MM.1S (cell line): ENCODE measurements around the gene GPR82.

Experiments
- DNase-seq: peaks from one replicate; pipeline ENCODE4 v3.0.0-alpha.2; 2015
- H2AFZ ChIP-seq: fragments of 300-600 bp; sonication (generic); 2 replicates; pipeline ENCODE4 v1.6.0; 2016; ENCODE audit warnings: antibody characterized with exemption, low read length
- H3F3A ChIP-seq: fragments of 300-600 bp; sonication (generic); 2 replicates; pipeline ENCODE4 v1.6.1; 2016; ENCODE audit warnings: mild to moderate bottlenecking, antibody characterized with exemption, low read length, moderate library complexity, mixed read lengths; ENCODE audit not compliant: insufficient read depth
- H3K27ac ChIP-seq: fragments of 300-600 bp; sonication (generic); 2 replicates; pipeline ENCODE4 v1.5.1; 2016; ENCODE audit warnings: mild to moderate bottlenecking, low read length
- H3K27me3 ChIP-seq: fragments of 300-600 bp; sonication (generic); replicated peaks from 2 replicates; pipeline ENCODE4 v1.6.0; 2016; ENCODE audit warnings: low read length; ENCODE audit not compliant: insufficient read depth
- H3K36me3 ChIP-seq: fragments of 300-600 bp; sonication (generic); replicated peaks from 2 replicates; pipeline ENCODE4 v1.6.1; 2016; ENCODE audit warnings: mild to moderate bottlenecking, low read length, mixed read lengths; ENCODE audit not compliant: insufficient read depth
- H3K4me1 ChIP-seq: fragments of 300-600 bp; sonication (generic); 2 replicates; pipeline ENCODE4 v1.6.1; 2016; ENCODE audit warnings: low read length, mixed read lengths
- H3K4me2 ChIP-seq: fragments of 300-600 bp; sonication (generic); 2 replicates; pipeline ENCODE4 v1.6.0; 2016; ENCODE audit warnings: low read depth, low read length
- H3K4me3 ChIP-seq: fragments of 300-600 bp; sonication (generic); 2 replicates; pipeline ENCODE4 v1.5.1; 2016; ENCODE audit warnings: low read length, mixed read lengths
- H3K79me2 ChIP-seq: fragments of 300-600 bp; sonication (generic); 2 replicates; pipeline ENCODE4 v1.6.1; 2016; ENCODE audit warnings: mixed run types, low read length, mixed read lengths
- H3K9ac ChIP-seq: fragments of 300-600 bp; sonication (generic); 2 replicates; pipeline ENCODE4 v1.6.1; 2016; ENCODE audit warnings: low read length, mixed read lengths
- H3K9me2 ChIP-seq: fragments of 300-600 bp; sonication (generic); replicated peaks from 2 replicates; pipeline ENCODE4 v1.6.1; 2016; ENCODE audit warnings: mild to moderate bottlenecking, low read length, mixed read lengths; ENCODE audit not compliant: insufficient read depth
- H3K9me3 ChIP-seq: fragments of 300-600 bp; sonication (generic); replicated peaks from 2 replicates; pipeline ENCODE4 v1.6.1; 2016; ENCODE audit warnings: mild to moderate bottlenecking, low read length, mixed read lengths; ENCODE audit not compliant: insufficient read depth
- H4K20me1 ChIP-seq: fragments of 300-600 bp; sonication (generic); 2 replicates; pipeline ENCODE4 v1.6.1; 2016; ENCODE audit warnings: mild to moderate bottlenecking, low read length, moderate library complexity, mixed read lengths; ENCODE audit not compliant: insufficient read depth
- CTCF ChIP-seq: fragments of 300-600 bp; sonication (generic); IDR thresholded peaks from 2 replicates; pipeline ENCODE4 v1.5.1; 2016; ENCODE audit warnings: antibody characterized with exemption, low read length, mixed read lengths
- EZH2 ChIP-seq: fragments of 300-600 bp; sonication (generic); optimal IDR thresholded peaks from 2 replicates; pipeline ENCODE3; 2017; ENCODE audit warnings: low read depth, mild to moderate bottlenecking, antibody characterized with exemption, low read length, mixed read lengths
- EZH2phosphoT487 ChIP-seq: fragments of 300-600 bp; sonication (generic); IDR thresholded peaks from 2 replicates; pipeline ENCODE4 v1.6.1; 2018; ENCODE audit warnings: antibody characterized with exemption, low read length

The GPR82 gene

GRCh38 chrX:41737065-41737464, 13.1 kb downstream of the GPR82 start:
- no peak overlapping the region for H3K27ac ChIP-seq
- no peaks in the 10 kb centered on the region for H3K79me2 ChIP-seq
- no peaks in the 10 kb centered on the region for H3K27me3 ChIP-seq
- peaks cover 4% of the 10 kb centered on the region; the same call in 1 of the 2 replicates for H3K4me1 ChIP-seq
- H3K9ac ChIP-seq, result no peak overlapping the region
- no peaks in the 10 kb centered on the region for H3K9me3 ChIP-seq
- no peak for TF ChIP-seq EZH2phosphoT487
- no peak for TF ChIP-seq CTCF
- no peak for TF ChIP-seq EZH2
- peaks cover 8% of the 10 kb centered on the region; the same call in 1 of the 2 replicates for H3F3A ChIP-seq
- H4K20me1 ChIP-seq, result no peaks in the 10 kb centered on the region
- DNase-seq, result no peak
- no peak overlapping the region for H3K4me3 ChIP-seq
- H2AFZ ChIP-seq, result no peak overlapping the region
- no peak overlapping the region for H3K4me2 ChIP-seq
- H3K9me2 ChIP-seq, result no peaks in the 10 kb centered on the region
- H3K36me3 ChIP-seq, result no peaks in the 10 kb centered on the region

- no peaks in the 10 kb centered on the region for H3K9me3 ChIP-seq
- no peak for DNase-seq
Observed at GRCh38 chrX:41739871-41740270, 15.9 kb downstream of the GPR82 start.

GRCh38 chrX:41750716-41751115, 26.7 kb downstream of the GPR82 start:
- H3K4me1 ChIP-seq, result no peaks in the 10 kb centered on the region
- H3K36me3 ChIP-seq, result no peaks in the 10 kb centered on the region
- H4K20me1 ChIP-seq, result no peaks in the 10 kb centered on the region
- no peak overlapping the region for H3K27ac ChIP-seq
- no peaks in the 10 kb centered on the region for H3K27me3 ChIP-seq
- no peaks in the 10 kb centered on the region for H3K9me2 ChIP-seq
- no peaks in the 10 kb centered on the region for H3K9me3 ChIP-seq
- no peaks in the 10 kb centered on the region for H3K79me2 ChIP-seq
- H3F3A ChIP-seq, result no peaks in the 10 kb centered on the region
- H3K4me3 ChIP-seq, result no peak overlapping the region
- DNase-seq, result no peak
- H2AFZ ChIP-seq, result no peak overlapping the region
- no peak overlapping the region for H3K4me2 ChIP-seq
- no peak for TF ChIP-seq EZH2phosphoT487
- no peak for TF ChIP-seq EZH2
- no peak for TF ChIP-seq CTCF
- no peak overlapping the region for H3K9ac ChIP-seq

More at GRCh38 chrX:41739871-41740270, 15.9 kb downstream of the GPR82 start:
- Histone ChIP-seq H3K4me3 (no peak overlapping the region), H3K79me2 (no peaks in the 10 kb centered on the region), H3K4me2 (no peak overlapping the region), H3K27ac (no peak overlapping the region), H3K36me3 (no peaks in the 10 kb centered on the region), H3F3A (no peaks in the 10 kb centered on the region), H3K27me3 (no peaks in the 10 kb centered on the region), H3K4me1 (no peaks in the 10 kb centered on the region), H3K9me2 (no peaks in the 10 kb centered on the region), H3K9ac (no peak overlapping the region), H2AFZ (no peak overlapping the region), H4K20me1 (no peaks in the 10 kb centered on the region)
- TF ChIP-seq EZH2 (no peak), EZH2phosphoT487 (no peak)

GRCh38 chrX:41758401-41758800, 34.4 kb downstream of the GPR82 start:
- no peak for TF ChIP-seq EZH2
- TF ChIP-seq EZH2phosphoT487, result no peak
- no peak for TF ChIP-seq CTCF

More at GRCh38 chrX:41758401-41758800, 34.4 kb downstream of the GPR82 start:
- Histone ChIP-seq H3K79me2 (no peaks in the 10 kb centered on the region), H2AFZ (no peak overlapping the region), H3F3A (no peaks in the 10 kb centered on the region), H3K27me3 (no peaks in the 10 kb centered on the region), H3K9me2 (no peaks in the 10 kb centered on the region), H3K36me3 (no peaks in the 10 kb centered on the region), H3K27ac (no peak overlapping the region), H3K4me1 (no peaks in the 10 kb centered on the region), H3K9me3 (no peaks in the 10 kb centered on the region), H3K4me3 (no peak overlapping the region), H4K20me1 (no peaks in the 10 kb centered on the region), H3K9ac (no peak overlapping the region), H3K4me2 (no peak overlapping the region)
- no peak for DNase-seq
